ENCODE results near the gene ZDHHC14.
"Not testable (repeated sequence)": the region's sequence is repeated elsewhere in the genome, so short reads cannot be mapped to it uniquely, and the experiment has no call there.

Gene ZDHHC14

DNA sequence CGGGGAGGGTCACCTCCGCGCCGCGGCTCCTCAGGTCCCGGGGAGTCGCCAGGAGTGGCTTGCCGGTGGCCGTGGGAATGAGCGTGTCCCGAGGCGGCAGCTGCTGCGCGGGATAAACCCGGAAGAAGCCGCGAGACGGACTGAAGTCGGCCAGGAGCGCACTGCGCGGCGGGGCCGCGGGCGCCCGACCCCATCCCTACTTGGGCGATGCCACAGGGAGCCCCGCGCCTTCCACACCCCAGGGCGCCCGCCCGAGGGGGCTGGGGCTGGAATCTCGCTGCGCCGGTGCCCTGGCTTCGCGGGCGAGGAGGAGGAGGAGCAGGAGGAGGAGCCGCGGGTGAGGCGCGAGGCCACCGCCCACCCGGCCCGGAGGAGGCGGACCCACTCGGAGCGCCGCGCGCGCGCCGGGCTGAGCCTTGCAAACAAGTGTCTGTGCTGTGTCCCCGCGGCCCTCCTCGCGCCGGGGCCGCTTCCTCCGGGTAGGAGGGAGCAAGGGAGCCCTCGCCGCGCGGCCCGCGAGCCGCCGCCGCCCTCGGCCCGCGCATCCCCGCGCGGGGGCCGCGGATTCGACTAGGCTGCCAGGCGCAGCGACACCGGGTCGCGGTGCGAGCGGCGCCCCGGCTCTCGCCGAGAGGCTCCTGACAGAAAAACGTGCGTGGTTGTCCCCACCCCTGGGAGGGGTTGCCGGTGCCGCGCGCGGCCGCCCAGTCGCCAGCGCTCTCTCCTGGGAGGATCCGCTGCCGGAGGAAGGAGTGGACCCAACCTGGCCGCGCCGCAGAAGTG lies at the start of gene ZDHHC14:
Gene ZDHHC14 (plus strand): TSS at position 412 of the 783 bp plus-strand sequence.
- DNase-seq, result peak; percentile 92

DNA sequence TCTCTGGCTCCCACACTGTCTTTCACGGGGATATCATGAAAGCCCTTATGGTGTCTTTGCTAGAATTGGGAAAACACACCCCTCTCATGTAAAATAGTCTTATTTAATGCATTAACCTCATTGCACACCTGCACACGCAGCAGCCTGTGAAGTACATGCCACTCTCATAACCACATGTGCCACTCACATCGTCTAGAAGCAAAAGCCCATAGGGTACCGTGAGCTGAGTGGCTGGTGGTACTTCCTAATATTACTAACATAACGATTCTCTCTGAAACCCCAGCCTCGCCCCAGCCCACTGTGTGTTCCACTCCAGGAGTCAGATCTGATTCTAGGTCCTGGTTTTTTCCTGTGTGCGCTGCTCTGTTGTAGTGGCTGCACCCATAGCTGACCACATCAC lies 48.2 kb upstream of the ZDHHC14 start:
- no peak for DNase-seq

DNA sequence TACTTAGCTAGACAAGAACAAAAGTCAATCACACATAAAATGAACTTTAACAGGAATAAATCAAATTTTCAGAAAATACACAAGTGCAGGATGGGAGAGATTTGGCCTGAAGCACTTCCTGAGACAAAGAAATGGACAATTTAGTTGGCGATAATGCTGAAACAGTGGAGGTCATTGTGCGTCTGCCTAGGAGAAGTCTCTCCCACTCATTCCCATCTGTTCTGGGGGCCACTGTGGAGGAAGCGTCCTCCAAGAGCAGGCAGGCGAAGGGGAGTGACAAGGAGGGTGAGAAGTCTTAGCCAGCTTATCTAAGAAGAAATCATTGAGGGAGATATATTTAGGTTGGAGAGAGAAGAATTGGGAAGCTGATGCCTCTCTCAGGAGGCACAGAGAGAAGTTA lies 47.5 kb upstream of the ZDHHC14 start:
- DNase-seq, result no peak

DNA sequence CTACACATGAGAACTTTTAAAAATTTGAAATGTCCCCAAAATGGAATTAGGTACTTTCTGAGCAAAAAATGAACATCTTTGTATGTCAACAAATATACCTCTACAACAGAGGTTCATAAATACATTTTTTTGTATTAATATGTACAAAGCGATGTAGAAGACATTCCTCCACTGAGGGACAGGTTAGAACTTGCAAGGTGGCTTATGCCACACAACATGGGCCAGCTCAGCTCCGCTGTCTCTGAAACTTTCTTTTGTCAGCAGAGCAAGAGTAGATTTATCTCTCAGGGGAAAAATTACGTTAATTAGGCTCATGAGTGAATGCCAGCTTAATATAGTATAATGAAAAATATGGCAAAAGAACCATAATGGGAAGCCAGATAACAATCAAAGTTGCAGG lies 47.0 kb upstream of the ZDHHC14 start:
- no peak for DNase-seq

DNA sequence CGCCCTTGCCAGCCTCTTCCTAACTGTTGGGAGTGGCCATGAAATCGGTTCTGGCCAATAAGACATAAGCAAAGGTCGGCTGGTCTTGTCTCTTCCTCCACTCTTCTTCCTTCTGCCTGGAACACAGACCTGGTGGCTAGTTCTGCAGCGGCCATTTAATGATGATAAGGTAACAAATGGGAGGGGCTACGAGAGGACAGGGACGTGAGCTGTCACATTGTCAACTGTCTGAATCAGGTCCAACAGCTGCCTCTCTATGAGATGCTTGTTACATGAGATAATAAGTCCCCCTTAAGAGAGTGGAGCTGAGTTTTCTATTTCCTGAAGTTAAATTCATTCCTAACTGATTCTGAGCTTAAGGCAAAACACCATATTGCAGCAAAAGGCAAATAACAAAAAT lies 45.2 kb upstream of the ZDHHC14 start:
- DNase-seq, result no peak

DNA sequence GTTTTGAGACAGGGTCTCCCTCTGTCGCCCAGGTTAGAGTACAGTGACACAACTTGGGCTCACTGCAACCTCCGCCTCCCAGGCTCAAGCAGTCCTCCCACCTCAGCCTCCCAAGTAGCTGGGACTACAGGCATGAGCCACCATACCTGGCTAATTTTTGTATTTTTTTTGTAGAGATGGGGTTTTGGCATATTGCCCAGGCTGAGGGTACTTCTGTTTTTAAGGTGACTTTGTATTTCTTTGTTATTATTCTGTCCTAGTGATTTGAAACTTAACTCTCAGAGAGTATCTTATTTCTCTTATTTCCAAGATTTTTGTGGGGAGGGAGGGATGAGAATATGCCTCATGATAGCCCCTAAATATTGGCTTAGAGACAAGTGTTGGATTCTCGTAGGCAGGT lies 43.7 kb upstream of the ZDHHC14 start:
- DNase-seq, result not testable (repeated sequence)

DNA sequence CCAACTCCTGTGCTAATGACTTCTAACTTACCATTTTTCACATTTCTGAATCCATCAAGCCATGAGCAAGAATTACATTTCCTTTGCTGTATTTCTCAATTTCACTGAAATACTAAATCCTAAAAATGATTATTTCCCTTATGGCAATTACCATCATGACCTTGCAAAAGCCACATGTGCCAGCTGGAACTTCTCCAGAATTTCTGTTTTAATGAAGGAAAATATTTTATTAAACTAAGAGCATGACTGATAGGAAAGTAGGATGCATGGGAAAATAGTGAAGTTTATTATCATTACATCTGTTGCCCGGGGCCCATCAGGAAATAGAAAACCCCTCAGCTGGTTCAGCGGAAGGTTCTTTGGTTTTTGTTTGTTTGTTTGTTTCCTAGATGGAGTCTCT lies 43.2 kb upstream of the ZDHHC14 start:
- no peak for DNase-seq

DNA sequence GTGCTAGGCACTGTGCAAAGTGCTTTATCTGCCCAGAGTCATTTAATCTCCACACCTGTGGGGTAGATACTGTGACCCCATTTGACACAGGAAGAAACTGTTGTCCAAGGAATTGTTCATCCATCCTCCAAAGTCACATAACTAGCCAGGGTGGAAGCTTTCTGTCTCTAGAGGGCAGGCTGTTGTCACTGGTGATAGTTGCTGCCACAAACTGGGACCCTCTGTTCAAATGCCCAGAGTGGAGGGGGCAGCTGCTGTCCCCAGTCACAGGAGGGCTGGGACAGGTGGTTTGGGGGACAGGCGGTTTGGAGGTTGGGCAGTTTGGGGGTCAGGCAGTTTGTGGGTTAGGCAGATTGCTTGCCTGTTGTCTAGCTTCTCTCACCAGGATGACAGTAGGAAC lies 41.6 kb upstream of the ZDHHC14 start:
- no peak for DNase-seq

DNA sequence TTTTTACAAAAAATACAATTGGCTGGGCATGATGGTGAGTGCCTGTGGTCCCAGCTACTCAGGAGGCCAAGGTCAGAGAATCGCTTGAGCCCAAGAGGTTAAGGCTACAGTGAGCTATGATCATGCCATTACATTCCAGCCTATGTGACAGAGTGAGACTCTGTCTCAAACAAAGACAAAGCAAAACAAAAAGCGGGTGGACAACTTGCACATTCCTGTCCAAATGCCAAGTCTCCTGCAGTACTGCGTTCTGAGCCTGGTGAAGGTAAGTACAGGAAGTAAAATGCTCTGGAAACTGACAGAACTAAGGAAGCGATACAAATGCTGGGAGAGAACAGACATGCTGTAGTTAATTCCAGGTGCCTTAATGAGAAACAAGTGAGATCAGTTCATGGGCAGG lies 37.3 kb upstream of the ZDHHC14 start:
- DNase-seq, result no peak

DNA sequence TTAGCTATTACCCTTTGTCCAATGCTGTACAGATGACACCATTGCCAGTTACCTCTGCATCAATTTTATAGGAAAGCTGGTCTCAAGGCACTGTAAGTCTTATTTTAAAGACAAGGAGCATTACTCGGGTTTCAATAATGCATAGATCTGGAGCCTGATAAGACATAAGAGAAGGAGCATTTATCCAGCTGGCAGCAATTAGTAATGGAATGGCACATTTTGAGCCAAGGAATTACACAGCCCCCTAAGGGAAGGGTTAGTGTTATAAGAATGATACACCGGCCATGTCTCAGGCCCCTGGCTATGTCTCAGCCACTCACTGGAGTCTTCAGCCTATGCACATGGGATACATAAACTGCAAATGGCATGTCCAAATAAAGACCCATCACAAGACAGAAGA lies 34.6 kb upstream of the ZDHHC14 start:
- no peak for DNase-seq

DNA sequence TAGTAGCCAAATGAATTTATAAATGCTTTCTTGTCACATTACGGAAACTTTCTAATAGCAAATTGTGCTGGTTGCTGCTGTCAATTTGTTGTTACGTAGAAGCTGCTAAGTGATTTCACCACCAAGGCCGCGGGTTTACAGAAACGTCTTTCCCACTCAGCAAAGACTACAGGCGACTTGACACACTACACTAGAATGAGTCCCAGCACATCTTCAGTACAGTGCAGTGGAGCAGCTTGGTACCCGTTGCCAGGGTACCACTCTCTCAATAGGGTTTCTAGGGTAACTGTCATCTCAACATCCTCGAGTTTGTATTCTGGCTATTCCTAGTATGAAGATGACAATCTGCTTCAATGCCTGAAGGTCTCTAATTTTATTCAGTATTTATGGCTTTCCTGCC lies 22.7 kb upstream of the ZDHHC14 start:
- no peak for DNase-seq

DNA sequence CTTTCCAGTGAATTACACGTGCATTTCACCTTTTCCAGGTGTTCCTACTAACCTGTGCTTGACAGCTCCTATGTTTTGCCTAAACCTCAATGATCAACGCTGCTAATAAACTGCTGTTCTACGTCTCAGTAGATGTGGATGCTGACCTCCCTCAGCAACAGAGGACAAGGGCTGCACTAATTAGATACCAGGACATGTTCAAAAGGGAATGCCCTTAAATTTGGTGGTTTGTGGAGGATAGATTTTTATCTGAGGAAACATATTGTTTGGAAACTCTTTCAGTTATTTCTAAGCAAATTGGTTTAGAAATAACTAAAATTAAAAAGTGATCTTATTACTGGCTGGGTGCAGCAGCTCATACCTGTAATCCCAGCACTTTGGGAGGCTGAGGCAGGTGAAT lies 19.1 kb upstream of the ZDHHC14 start:
- no peak for DNase-seq

DNA sequence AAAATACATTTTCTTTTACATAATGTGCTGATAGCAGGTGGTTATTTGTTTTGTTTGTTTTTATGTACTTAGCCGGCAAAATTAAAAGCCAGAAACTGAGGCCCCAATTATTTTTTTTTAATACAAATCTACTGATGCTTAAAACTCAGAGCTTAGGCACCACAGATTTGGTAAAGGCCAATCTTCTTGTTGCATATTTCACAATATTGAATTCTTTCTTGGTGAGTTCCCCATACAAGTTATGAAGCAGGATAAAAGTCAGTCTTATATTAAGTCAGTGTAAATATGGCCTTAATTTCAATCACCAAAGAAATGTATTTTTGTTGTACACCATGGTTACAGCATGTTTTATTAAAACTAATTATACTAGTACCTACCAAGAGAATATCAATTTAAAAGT lies 16.3 kb upstream of the ZDHHC14 start:
- no peak for DNase-seq

DNA sequence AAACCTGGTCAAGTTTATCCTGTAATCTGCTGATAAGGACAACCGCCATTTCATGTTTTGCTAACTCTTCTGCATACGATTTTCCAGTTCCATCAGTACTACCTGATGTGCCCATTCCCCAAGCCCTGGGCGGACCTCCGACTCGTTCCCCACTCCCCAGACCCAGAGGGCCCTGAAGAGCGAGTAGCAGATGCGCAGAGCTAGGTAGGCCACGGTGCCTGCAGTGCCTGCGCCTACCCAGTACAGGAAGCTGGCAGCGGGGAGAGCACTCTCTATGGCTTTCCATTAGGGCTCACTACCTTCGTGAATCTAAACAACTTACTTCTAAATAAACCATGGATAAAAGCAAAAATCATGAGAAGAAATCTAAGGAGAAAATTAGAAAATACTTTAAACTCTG lies 14.3 kb upstream of the ZDHHC14 start:
- no peak for DNase-seq

DNA sequence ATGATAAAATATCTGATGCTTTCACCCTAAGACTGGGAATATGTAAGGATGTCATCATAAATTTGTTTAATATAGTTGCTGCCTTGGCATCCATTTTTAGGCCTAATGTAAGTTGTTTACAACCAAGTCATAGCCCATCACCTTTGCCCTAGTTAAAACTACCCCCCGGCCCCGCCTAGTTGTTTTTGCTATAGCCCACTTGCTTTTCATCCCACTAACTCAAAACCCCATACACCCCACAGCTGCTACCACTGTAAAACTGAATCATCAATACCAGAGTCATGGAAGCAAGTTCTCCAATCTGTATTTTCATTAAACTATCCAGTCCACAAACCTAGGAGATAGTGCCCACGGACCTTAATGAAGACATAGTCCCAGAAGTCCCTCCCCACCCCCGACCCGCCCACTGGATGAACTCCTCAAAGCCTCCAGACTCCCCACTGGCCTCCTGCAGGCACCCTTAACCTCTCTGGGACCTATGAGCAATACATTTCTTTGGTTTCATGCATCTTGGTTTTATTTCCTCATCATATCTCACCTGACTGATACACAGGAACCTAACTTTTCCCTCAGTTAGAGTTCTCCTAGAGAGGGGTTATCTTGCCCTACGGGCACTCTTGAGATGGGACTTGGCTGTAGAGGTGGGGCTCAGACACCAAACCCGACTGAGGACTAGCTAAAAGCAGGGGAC lies 12.5 kb upstream of the ZDHHC14 start:
- no peak for DNase-seq

DNA sequence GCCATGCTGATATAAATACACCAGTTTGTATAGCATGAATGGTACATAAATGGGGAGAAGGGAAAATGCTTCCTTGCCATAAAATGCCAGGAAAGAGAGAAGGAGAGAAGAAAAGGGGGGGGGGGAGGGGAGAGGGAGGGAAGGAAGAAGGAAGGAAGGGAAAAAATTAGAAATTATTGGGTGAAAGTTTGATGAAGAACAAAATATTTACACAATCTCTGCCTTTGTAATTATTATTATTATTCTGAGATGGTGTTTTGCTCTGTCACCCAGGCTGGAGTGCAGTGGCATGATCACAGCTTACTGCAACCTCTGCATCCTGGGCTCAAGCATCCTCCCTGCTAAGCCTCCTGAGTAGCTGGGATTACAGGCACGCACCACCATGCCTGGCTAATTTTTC lies 10.2 kb upstream of the ZDHHC14 start:
- no peak for DNase-seq

DNA sequence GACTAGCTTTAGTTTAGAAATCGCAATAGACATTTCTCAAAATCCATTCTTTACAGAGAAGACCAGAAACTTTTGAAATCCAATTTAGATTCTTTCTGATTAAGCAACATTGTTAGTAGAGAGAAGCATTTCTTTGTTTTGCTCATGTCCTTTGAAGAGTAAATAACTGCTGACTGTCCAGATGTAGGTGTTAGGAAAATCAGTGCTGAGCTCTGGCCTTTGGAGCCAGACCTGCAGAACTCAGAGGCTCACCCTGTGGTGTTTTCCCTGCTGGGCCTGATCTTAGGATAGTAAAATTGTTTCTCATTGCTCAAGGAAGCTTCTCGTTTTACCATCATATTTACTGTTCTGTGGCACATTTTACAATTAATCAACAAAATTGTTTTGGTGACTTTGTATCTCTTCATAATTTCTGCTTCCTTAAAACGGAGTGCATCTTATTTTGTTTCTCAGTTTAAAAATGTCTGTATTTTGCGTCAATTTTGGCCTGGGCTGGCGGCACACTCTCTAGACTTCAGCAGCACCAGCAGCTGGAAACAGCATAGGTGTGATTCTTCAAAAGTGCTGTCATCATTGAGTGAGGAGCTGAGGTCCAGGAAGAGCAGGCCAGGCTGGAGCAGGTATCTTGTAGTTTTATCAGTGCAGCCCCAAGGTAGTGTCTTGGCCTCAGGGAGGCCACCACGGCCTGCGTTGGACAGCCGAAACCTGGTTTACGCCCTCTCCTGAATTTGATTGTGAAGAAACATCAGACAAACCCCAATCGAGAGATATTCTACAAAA lies 8.3 kb upstream of the ZDHHC14 start:
- no peak for DNase-seq

DNA sequence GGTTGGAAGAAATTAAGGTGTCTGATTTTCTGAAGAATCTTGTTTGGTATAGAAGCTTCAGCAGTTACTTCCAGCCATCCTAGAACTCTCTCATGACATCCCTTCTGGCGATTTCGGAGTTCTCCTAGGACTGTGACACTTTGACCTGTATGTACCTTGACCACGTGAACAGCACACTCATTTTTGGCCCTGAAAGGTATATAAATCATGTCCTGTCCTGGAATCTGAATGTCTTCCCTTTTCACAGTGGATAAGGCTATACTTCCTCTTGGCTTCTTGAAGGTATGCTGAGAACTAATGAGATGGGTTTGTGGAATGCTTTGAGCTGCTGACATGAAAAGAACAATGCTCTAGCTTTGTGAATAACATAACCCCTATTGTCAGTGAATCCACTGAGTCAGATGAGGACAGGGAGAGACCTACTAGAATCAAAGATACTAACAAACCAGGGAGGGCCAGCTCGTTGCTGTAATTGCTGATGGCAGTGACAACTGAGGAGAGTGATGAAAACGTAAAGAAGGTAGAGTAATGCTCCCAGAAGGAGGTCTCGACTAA lies 6.0 kb upstream of the ZDHHC14 start:
- DNase-seq, result no peak

DNA sequence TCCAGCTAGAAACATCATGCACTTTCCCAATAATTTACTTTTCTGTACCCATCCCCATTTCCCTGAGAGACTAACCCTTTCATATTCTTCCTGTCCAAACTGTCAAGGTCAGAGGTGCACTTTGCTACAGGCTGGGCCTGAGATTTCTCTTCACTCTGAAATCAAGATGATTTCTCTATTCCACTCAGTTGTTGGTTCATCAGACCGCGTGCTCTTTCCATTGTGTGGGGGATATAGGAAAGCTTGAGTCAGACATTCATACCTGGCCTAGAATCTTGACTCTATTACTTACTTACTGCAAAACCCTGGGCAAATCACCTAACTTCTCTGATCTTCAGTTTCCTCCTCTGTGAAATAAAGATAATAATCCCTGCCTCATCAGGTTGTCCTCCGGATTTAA lies 4.7 kb upstream of the ZDHHC14 start:
- no peak for DNase-seq

DNA sequence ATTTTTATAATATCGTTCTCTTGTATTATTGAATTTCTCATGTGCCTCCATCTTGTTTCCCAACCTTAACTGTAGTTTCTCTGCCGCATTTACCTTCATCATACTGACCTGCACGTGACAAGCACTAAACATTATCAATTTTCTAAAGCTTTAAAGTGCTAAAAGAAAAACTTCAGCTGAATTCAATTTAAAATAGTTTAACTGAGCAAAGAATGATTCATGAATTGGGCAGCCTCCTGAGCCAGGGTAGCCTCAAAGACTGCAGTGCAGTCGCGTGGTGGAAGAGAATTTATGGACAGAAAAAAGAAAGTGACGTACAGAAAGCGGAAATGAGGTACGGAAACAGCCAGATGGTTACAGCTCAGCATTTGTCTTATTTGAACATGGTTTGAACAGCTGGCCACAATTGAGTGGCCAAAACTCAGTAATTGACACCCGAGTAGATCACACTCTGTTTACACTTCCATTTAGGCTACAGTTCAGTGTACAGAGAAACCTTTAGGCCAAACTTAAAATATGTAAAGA lies 4.2 kb upstream of the ZDHHC14 start:
- no peak for DNase-seq

DNA sequence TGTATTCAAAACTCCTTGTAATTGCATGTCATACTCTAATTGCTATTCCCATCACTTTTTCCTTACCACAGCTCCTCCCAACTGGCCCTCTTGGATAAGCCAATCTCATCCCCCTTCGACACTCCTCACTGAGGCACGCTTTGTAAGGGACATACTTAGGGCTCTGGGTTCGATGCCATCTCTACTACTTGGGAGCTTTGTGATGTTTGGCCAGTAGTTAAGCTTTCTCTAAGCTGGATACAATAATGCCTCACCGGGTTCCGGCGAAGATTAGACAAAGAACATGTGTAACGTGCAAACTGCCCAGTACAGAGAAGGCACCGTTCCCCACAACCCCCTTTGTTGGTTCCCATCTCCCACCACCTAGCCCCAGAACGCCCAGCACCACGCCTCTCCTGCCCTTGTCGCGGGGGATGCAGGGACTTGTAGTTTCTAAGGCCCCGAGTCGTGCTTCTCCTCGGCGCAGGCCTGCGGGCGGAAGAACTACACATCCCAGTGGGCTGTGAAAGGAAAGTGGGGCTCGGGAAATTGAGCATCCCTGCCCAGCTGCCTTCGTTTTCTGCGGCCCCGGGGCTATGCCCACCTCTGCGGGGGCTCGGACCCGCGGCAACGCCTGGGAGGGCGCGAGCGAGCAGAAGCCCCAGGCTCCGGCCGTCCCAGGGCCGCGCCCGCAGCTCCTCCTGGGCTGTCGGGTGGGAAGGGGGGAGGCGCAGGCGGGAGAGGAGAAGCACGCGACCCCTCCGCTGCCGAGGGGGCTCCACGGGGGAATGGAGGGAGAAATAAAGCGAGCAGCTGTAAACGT lies 1.1 kb upstream of the ZDHHC14 start:
- DNase-seq, result peak; percentile 90

DNA sequence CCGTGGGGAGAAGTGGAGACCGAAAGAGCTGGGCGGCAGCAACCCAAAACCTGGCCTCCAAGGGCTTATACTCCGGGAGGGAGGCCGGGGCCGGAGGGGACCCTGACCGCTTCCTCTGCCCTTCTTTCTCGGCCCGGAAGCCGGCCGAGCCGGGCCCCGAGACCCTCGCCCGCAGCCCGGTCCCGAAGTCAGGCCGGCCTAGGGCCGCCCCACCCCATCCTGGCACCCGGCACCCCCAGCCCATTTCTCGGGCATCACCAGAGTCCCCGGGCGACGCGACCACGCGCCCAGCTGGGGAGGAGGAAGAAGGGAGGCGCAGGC lies 572 bp upstream of the ZDHHC14 start:
- no peak for DNase-seq

Data from activated naive CD4-positive, alpha-beta T cell treated with Interleukin-2 at 50 U/mL for 16 hours (primary cell).